HUES6 (cell line): ENCODE measurements around the gene MAGI1.

Experiments used
- H3K27ac ChIP-seq: 2 replicates; pipeline ENCODE4 v1.7.0; 2013; ENCODE audit warnings: low read depth, mild to moderate bottlenecking, low read length, inconsistent platforms
- H3K27me3 ChIP-seq: 2 replicates; pipeline ENCODE4 v1.6.1; 2013; ENCODE audit warnings: low read length; ENCODE audit not compliant: control insufficient read depth, insufficient read depth
- H3K36me3 ChIP-seq: 2 replicates; pipeline ENCODE4 v1.6.1; 2013; ENCODE audit warnings: low read length; ENCODE audit not compliant: control insufficient read depth, insufficient read depth
- H3K4me1 ChIP-seq: 2 replicates; pipeline ENCODE4 v1.6.1; 2013; ENCODE audit warnings: low read length; ENCODE audit not compliant: control insufficient read depth, insufficient read depth
- H3K4me3 ChIP-seq: 2 replicates; pipeline ENCODE4 v1.5.1; 2013; ENCODE audit warnings: low read depth, low read length
- H3K9ac ChIP-seq: one replicate; pipeline ENCODE4 v1.6.1; 2013; ENCODE audit warnings: mild to moderate bottlenecking, low read length
- H3K9me3 ChIP-seq: 2 replicates; pipeline ENCODE4 v1.6.1; 2013; ENCODE audit warnings: low read depth, low read length; ENCODE audit not compliant: control insufficient read depth, insufficient read depth

MAGI1 gene

DNA sequence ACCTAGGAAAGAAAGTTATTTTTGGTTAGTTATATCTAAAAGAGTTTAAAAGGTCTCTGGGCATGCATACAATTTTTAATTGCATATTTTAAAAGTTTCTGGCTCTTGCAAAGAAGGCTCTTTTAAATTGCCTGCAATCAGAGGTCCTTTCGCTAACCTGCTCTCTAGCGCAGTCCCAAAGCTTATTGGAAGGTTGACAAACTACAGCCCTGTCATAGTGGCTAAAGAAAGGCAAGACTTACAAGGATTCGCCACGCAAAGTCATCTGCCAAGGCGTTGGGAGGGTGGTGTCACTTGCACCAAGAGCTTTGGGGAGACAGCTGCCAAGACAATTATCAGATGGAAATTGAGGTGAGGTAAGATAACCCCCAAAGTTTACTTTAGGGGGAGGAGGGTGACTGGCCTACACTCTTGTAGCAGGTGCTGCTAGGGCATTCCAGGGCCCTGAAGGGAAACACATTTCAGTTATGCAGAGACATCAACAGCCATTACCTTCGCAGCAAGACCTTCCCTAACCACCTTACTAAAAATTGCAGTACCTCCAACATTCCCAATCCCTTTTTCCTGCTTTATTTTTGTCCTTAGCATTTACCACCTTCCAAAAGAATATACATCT lies 606.2 kb downstream of the MAGI1 start:
- Histone ChIP-seq H3K9ac (no peak overlapping the region), H3K9me3 (no peaks in the 10 kb centered on the region), H3K27me3 (no peaks in the 10 kb centered on the region), H3K27ac (no peak overlapping the region), H3K4me3 (no peak overlapping the region), H3K4me1 (no peaks in the 10 kb centered on the region), H3K36me3 (peaks cover 61% of the 10 kb centered on the region)

DNA sequence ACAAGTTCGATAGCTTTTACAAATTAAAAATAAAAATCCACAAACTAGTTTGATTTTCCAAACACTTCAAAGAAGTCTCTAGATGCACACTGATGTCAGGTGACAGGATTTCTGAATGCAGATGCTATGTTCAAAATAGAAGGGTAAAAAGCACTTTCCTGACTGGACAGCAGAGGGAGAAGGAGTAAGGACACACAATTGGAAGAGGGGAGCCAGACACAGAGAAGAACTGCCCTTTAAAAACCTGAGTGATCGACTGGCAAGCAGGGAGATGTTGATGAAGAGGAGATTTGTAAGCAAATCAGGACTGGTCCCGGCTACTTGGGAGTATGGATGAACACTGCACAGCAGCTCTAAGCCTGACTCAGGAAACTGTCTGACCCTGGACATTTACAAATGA lies 612.8 kb downstream of the MAGI1 start:
- Histone ChIP-seq H3K4me3 (no peak overlapping the region), H3K9me3 (no peaks in the 10 kb centered on the region), H3K27me3 (no peaks in the 10 kb centered on the region), H3K4me1 (no peaks in the 10 kb centered on the region), H3K27ac (no peak overlapping the region), H3K9ac (no peak overlapping the region), H3K36me3 (peaks cover 46% of the 10 kb centered on the region)

DNA sequence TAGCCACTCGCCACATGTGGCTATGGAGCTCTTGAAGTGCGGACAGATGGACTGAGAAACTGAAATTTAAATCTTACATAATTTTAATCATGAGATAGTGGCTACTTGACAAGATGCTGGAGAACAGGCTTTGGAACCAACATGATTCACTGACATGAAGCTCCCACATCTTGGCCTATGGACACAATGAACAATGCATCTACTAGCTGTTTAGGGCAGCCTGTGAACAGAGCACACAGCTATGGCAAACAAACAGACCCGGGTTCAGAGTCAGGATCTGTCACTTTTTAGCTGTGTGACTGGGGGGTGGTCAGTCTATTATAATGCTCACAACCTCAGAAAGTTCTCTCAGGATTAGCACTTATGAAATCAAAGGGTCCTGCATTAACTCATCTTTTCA lies 616.6 kb downstream of the MAGI1 start:
- no peaks in the 10 kb centered on the region for H3K9me3 ChIP-seq
- no peaks in the 10 kb centered on the region for H3K4me1 ChIP-seq
- H3K27ac ChIP-seq, result no peak overlapping the region
- no peak overlapping the region for H3K4me3 ChIP-seq
- H3K27me3 ChIP-seq, result no peaks in the 10 kb centered on the region
- H3K9ac ChIP-seq, result no peak overlapping the region
- H3K36me3 ChIP-seq, result peaks cover 13% of the 10 kb centered on the region; the same call in 1 of the 2 replicates

- Histone ChIP-seq H3K27ac (no peak overlapping the region), H3K27me3 (no peaks in the 10 kb centered on the region), H3K9ac (no peak overlapping the region), H3K36me3 (peaks cover 10% of the 10 kb centered on the region; the same call in 1 of the 2 replicates), H3K4me1 (no peaks in the 10 kb centered on the region), H3K9me3 (no peaks in the 10 kb centered on the region), H3K4me3 (no peak overlapping the region)
These were observed 619.5 kb downstream of the MAGI1 start for GRCh38 chr3:65419233-65419632.

- no peak overlapping the region for H3K9ac ChIP-seq
- H3K4me3 ChIP-seq, result no peak overlapping the region
- H3K9me3 ChIP-seq, result no peaks in the 10 kb centered on the region
- peaks cover 3% of the 10 kb centered on the region; the same call in 1 of the 2 replicates for H3K36me3 ChIP-seq
- no peaks in the 10 kb centered on the region for H3K27me3 ChIP-seq
- H3K4me1 ChIP-seq, result peaks cover 2% of the 10 kb centered on the region; the same call in 1 of the 2 replicates
- no peak overlapping the region for H3K27ac ChIP-seq
These were observed 624.8 kb downstream of the MAGI1 start for GRCh38 chr3:65413891-65414290.

- Histone ChIP-seq H3K36me3 (peaks cover 3% of the 10 kb centered on the region; the same call in 1 of the 2 replicates), H3K4me1 (peaks cover 10% of the 10 kb centered on the region), H3K9me3 (no peaks in the 10 kb centered on the region), H3K27me3 (no peaks in the 10 kb centered on the region), H3K4me3 (no peak overlapping the region), H3K27ac (no peak overlapping the region), H3K9ac (no peak overlapping the region)
These were observed 626.1 kb downstream of the MAGI1 start for GRCh38 chr3:65412588-65412987.

DNA sequence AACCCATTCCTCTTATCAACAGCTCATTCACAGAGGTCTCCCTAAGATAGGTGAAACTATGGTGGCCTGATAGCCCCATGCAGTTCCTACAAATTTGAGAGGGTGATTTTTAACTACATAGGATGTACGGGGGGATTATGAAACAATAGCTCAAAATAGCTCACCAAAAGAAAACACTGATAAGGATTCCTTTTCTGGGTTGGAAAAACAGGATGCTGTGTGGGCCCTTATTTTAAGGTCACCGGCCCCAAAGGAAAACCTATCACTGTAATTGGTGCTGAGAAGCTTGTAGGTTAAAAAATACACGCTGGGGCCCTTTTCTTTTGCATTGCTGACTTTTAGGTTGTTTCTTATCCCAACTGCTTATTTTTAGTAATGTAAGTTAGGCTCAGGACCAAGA lies 627.4 kb downstream of the MAGI1 start:
- Histone ChIP-seq H3K36me3 (peaks cover 3% of the 10 kb centered on the region; the same call in 1 of the 2 replicates), H3K4me3 (no peak overlapping the region), H3K4me1 (peaks cover 10% of the 10 kb centered on the region), H3K9me3 (no peaks in the 10 kb centered on the region), H3K27ac (no peak overlapping the region), H3K27me3 (no peaks in the 10 kb centered on the region), H3K9ac (no peak overlapping the region)

GRCh38 chr3:65409176-65409569 lies 629.5 kb downstream of the MAGI1 start:
- Histone ChIP-seq H3K27ac (no peak overlapping the region), H3K4me3 (no peak overlapping the region), H3K4me1 (peaks cover 10% of the 10 kb centered on the region), H3K9ac (no peak overlapping the region), H3K9me3 (no peaks in the 10 kb centered on the region), H3K36me3 (no peaks in the 10 kb centered on the region), H3K27me3 (no peaks in the 10 kb centered on the region)

DNA sequence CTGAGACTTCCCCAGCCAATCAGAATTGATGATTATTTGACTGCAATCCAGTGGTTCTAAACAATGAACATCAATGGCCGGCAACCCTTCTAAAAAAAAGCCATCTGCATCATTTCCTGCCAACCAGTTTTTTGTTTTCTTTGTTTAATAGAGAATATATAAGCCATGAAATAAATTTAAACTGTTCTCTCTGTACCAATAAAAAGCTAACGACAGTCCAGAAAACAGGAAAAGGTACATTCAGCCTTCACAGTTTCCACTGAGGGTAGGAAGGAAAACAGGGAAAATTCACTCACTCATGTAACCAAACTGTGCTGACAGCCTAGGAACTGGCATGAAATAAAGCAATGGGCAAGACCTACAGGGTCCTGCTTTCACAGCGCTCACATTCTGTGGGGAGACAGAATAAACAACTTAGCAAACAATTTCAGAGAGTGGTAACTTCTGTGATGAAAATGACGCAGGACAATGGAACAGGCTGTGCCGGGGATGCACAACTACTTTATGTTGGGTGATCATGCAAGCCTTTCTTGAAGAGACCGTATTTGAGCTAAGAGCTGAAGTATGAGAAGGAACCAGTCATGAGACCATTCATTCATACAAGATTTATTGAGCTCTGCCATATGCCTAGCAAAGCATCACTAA lies 630.1 kb downstream of the MAGI1 start:
- no peak overlapping the region for H3K9ac ChIP-seq
- H3K4me3 ChIP-seq, result no peak overlapping the region
- H3K27ac ChIP-seq, result no peak overlapping the region
- H3K27me3 ChIP-seq, result no peaks in the 10 kb centered on the region
- H3K36me3 ChIP-seq, result no peaks in the 10 kb centered on the region
- H3K9me3 ChIP-seq, result no peaks in the 10 kb centered on the region
- H3K4me1 ChIP-seq, result peaks cover 10% of the 10 kb centered on the region

GRCh38 chr3:65406470-65406869 lies 632.2 kb downstream of the MAGI1 start:
- no peaks in the 10 kb centered on the region for H3K9me3 ChIP-seq
- H3K4me1 ChIP-seq, result peaks cover 25% of the 10 kb centered on the region
- no peak overlapping the region for H3K4me3 ChIP-seq
- no peak overlapping the region for H3K27ac ChIP-seq
- no peaks in the 10 kb centered on the region for H3K27me3 ChIP-seq
- H3K9ac ChIP-seq, result no peak overlapping the region
- no peaks in the 10 kb centered on the region for H3K36me3 ChIP-seq

GRCh38 chr3:65402597-65402996 lies 636.1 kb downstream of the MAGI1 start:
- H3K4me3 ChIP-seq, result no peak overlapping the region
- no peaks in the 10 kb centered on the region for H3K27me3 ChIP-seq
- no peak overlapping the region for H3K9ac ChIP-seq
- peaks cover 39% of the 10 kb centered on the region for H3K4me1 ChIP-seq
- H3K27ac ChIP-seq, result no peak overlapping the region
- no peaks in the 10 kb centered on the region for H3K9me3 ChIP-seq
- no peaks in the 10 kb centered on the region for H3K36me3 ChIP-seq
